ENCODE results near the gene SLC16A8.

DNA sequence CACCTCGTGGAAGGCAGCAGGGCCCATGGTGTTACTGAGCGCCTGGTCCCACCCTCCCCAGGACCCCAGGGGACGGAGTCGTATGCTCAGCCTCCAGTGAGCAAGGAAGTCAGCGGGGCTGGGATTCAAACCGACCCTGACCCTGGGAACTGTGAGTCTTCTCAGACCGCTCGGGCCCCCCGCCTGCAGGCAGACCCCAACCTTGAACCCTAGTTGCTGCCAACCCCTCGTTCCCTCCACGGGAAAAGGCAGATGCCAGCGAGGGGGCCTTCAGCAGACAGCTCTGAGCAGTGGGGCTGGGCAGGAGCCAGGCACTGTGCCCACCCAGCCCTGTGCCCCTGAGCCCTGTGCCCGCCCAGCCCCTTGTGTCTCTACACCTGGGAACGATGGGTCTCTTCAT lies 6.4 kb downstream of the SLC16A8 start:
- TF ChIP-seq FOXA3 (CRISPR knock-in tag; conservative IDR thresholded peaks at IDR 0.05 in 1 of 2, IDR thresholded peaks at IDR 0.05 in 1 of 2) = no peak
- no peak for TF ChIP-seq PURB (CRISPR knock-in tag; IDR thresholded peaks at IDR 0.05; ENCODE audit: low read depth)
- no peak for TF ChIP-seq PRPF4 (IDR thresholded peaks at IDR 0.05; ENCODE audit: insufficient read depth, low read depth, low read length, poor library complexity, severe bottlenecking)
- no peak for TF ChIP-seq STAG1 (CRISPR knock-in tag; IDR thresholded peaks at IDR 0.05; ENCODE audit: borderline replicate concordance)
- TF ChIP-seq POLR2AphosphoS5 (IDR thresholded peaks at IDR 0.05; ENCODE audit: control insufficient read depth, insufficient read depth, low read depth, low read length) = no peak
- TF ChIP-seq CBX5 (IDR thresholded peaks at IDR 0.05; ENCODE audit: borderline replicate concordance, low read depth) = no peak
- TF ChIP-seq TEAD4 (IDR thresholded peaks at IDR 0.05; ENCODE audit: low read length) = no peak
- no peak for TF ChIP-seq TEAD4 (CRISPR knock-in tag; IDR thresholded peaks at IDR 0.05; ENCODE audit: borderline replicate concordance)
- no peak for TF ChIP-seq DPF2 (IDR thresholded peaks at IDR 0.05)
- no peak for TF ChIP-seq TBP (optimal IDR thresholded peaks at IDR 0.05; ENCODE audit: low read depth, low read length)
- TF ChIP-seq PHF20 (IDR thresholded peaks at IDR 0.05; ENCODE audit: partially characterized antibody) = no peak
- TF ChIP-seq, protein P1, sequence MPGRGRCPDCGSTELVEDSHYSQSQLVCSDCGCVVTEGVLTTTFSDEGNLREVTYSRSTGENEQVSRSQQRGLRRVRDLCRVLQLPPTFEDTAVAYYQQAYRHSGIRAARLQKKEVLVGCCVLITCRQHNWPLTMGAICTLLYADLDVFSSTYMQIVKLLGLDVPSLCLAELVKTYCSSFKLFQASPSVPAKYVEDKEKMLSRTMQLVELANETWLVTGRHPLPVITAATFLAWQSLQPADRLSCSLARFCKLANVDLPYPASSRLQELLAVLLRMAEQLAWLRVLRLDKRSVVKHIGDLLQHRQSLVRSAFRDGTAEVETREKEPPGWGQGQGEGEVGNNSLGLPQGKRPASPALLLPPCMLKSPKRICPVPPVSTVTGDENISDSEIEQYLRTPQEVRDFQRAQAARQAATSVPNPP (IDR thresholded peaks at IDR 0.05; ENCODE audit: borderline replicate concordance, insufficient read depth, insufficient read length) = no peak
- TF ChIP-seq CEBPB (tag; IDR thresholded peaks at IDR 0.05) = no peak
- TF ChIP-seq SMC3 (conservative IDR thresholded peaks at IDR 0.05; ENCODE audit: insufficient read depth, low read depth, low read length) = no peak
- TF ChIP-seq NELFE (IDR thresholded peaks at IDR 0.05; ENCODE audit: insufficient read depth, insufficient read length) = no peak
